K562 (cell line): ENCODE results near the gene USP32. TPM values are rescaled to one million over a fixed set of nuclear protein-coding genes. Genes with fewer than 3 reads are reported as not detected.
A peak's percentile ranks its signal among the peaks of the same experiment; 100 is the strongest.

Source experiments
- ADNP ChIP-seq: fragments of 200-800 bp; sonication (Bioruptor generic); IDR thresholded peaks from 2 replicates; pipeline ENCODE4 v1.6.1; 2016; ENCODE audit warnings: missing genetic modification characterization, missing compliant biosample characterization
- BHLHE40 ChIP-seq: IDR thresholded peaks from 2 replicates; pipeline ENCODE4 v1.6.1; 2011; ENCODE audit warnings: low read length, improper control_type of control experiment
- CHD1 ChIP-seq: fragments of 200-600 bp; sonication (generic); IDR thresholded peaks from one replicate; pipeline ENCODE4 v1.6.1; 2012; ENCODE audit warnings: mild to moderate bottlenecking, moderate library complexity, low read length, inconsistent platforms
- HDAC3 ChIP-seq: fragments of 450-650 bp; IDR thresholded peaks from 2 replicates; pipeline ENCODE4 v1.6.1; 2018; ENCODE audit warnings: borderline replicate concordance, mild to moderate bottlenecking, moderate library complexity; ENCODE audit not compliant: partially characterized antibody
- HIVEP1 ChIP-seq: fragments of 250-450 bp; sonication (Bioruptor Pico); IDR thresholded peaks from 2 replicates; pipeline ENCODE4 v1.4.0; 2020; ENCODE audit warnings: mild to moderate bottlenecking
- HMG20A ChIP-seq: fragments of 450-650 bp; formaldehyde crosslinking; conservative IDR thresholded peaks from 2 replicates; pipeline ENCODE4 v1.4.0; 2020; ENCODE audit warnings: mild to moderate bottlenecking, mixed read lengths
- HOXB6 ChIP-seq: fragments of 250-450 bp; sonication (Bioruptor Pico); IDR thresholded peaks from 2 replicates; pipeline ENCODE4 v1.5.1; 2022; ENCODE audit warnings: mild to moderate bottlenecking, borderline replicate concordance
- KLF1 ChIP-seq: fragments of 450-650 bp; IDR thresholded peaks from 2 replicates; pipeline ENCODE4 v1.6.1; 2016; ENCODE audit warnings: missing genetic modification characterization, missing compliant biosample characterization
- MLX ChIP-seq, 2 experiments: fragments of 450-650 bp in 1 of 2; sonication (generic) in 1 of 2; formaldehyde crosslinking; conservative IDR thresholded peaks; 2 replicates each; pipeline versions ENCODE4 v1.4.0 to v1.8.1; 2020 to 2022; ENCODE audit warnings: mild to moderate bottlenecking in 1 of 2, missing genetic modification reagents in 1 of 2
- NFIX ChIP-seq: fragments of 250-450 bp; sonication (Bioruptor Pico); IDR thresholded peaks from 2 replicates; pipeline ENCODE4 v1.4.0; 2020; ENCODE audit warnings: low read depth, mild to moderate bottlenecking, moderate library complexity
- PHF8 ChIP-seq: fragments of 200-600 bp; sonication (generic); IDR thresholded peaks from 2 replicates; pipeline ENCODE4 v1.6.1; 2012; ENCODE audit warnings: mixed run types, mild to moderate bottlenecking, inconsistent platforms, low read length, moderate library complexity, borderline replicate concordance
- PTRF ChIP-seq: fragments of 450-650 bp; IDR thresholded peaks from 2 replicates; pipeline ENCODE4 v1.6.1; 2016; ENCODE audit warnings: mild to moderate bottlenecking, missing genetic modification characterization, missing compliant biosample characterization
- RBM17 ChIP-seq: fragments of 200-400 bp; formaldehyde crosslinking; IDR thresholded peaks from 2 replicates; pipeline ENCODE4 v1.6.1; 2017; ENCODE audit warnings: low read depth, mild to moderate bottlenecking, low read length, borderline replicate concordance
- RFX7 ChIP-seq: fragments of 250-450 bp; sonication (Bioruptor Pico); IDR thresholded peaks from 2 replicates; pipeline ENCODE4 v1.5.1; 2021; ENCODE audit warnings: mild to moderate bottlenecking
- SIRT6 ChIP-seq: IDR thresholded peaks from one replicate; pipeline ENCODE4 v1.6.1; 2012; ENCODE audit warnings: low read depth, mild to moderate bottlenecking, control low read depth, inconsistent platforms, low read length, moderate library complexity
- SMARCA4 ChIP-seq: fragments of 450-650 bp; IDR thresholded peaks from 2 replicates; pipeline ENCODE4 v1.6.1; 2016
- SREBF1 ChIP-seq: fragments of 150-350 bp; IDR thresholded peaks from 2 replicates; pipeline ENCODE4 v1.6.1; 2014; ENCODE audit warnings: antibody characterized with exemption, low read depth, low read length, borderline replicate concordance
- ZFP36 ChIP-seq: fragments of 150-350 bp; IDR thresholded peaks from 2 replicates; pipeline ENCODE4 v1.6.1; 2018; ENCODE audit warnings: low read length, low read depth; ENCODE audit not compliant: partially characterized antibody
- ZNF134 ChIP-seq: fragments of 250-450 bp; sonication (Bioruptor Pico); conservative IDR thresholded peaks from 2 replicates; pipeline ENCODE4 v1.4.0; 2020
- ZNF318 ChIP-seq, 2 experiments: fragments of 450-650 bp; IDR thresholded peaks; 2 replicates each; pipeline ENCODE4 v1.6.1; 2016; ENCODE audit warnings: mild to moderate bottlenecking in 2 of 2, borderline replicate concordance in 1 of 2, low read depth in 1 of 2, moderate library complexity in 1 of 2
- ZNF785 ChIP-seq: fragments of 250-450 bp; sonication (Bioruptor Pico); IDR thresholded peaks from 2 replicates; pipeline ENCODE4 v1.4.0; 2020; ENCODE audit warnings: mild to moderate bottlenecking
- polyA plus RNA-seq, 8 experiments: library from polyadenylated mRNA; depleted of rRNA in 4 of 8; stranded (reverse) in 5 of 8; unstranded in 3 of 8; fragments of >200 nt; fragmentation: Nextera tagmentation in 2 of 8; fragmentation: Illumina TruSeq in 1 of 8; extraction: Ambion mirVana in 2 of 8; extraction: Trizol in 1 of 8; gene quantifications; 2 replicates each; pipeline versions ENCODE4 v1.2.1 to v1.2.3, GENCODE V29; 2011 to 2014; ENCODE audit warnings: inconsistent platforms in 1 of 8, missing spikeins in 1 of 8
- total RNA-seq, 7 experiments: library from RNA; depleted of rRNA in 6 of 7; stranded (reverse); fragments of >200 nt in 6 of 7; fragmentation: Illumina TruSeq in 2 of 7; extraction: Trizol in 2 of 7; gene quantifications; 2 replicates each; pipeline versions ENCODE4 v1.2.1 to v1.2.3, GENCODE V29; 2011 to 2021; ENCODE audit warnings: low replicate concordance in 1 of 7

The USP32 gene
- total and polyA plus RNA-seq, 9 of the 15 experiments (the other 6 are each of a cell fraction or from before 2014, with no cell fraction given) = 18.0 to 69.3 (median 47.1) TPM

GRCh38 chr17:60135151-60135950 is 256.6 kb downstream of the USP32 start (continued):
- TF ChIP-seq HMG20A = no peak
- no peak for TF ChIP-seq ADNP (tag)
- no peak for TF ChIP-seq NFIX (CRISPR knock-in tag)
- TF ChIP-seq RFX7 (CRISPR knock-in tag) = no peak
- no peak for TF ChIP-seq HOXB6 (CRISPR knock-in tag)
- TF ChIP-seq KLF1 (tag) = no peak
- TF ChIP-seq HDAC3 = no peak
- no peak for TF ChIP-seq SIRT6
- TF ChIP-seq RBM17 = no peak
- TF ChIP-seq PHF8 = peak; percentile 78; the same call in 1 of the 2 replicates
- no peak for TF ChIP-seq ZNF134 (CRISPR knock-in tag)
- peak; percentile 17 for TF ChIP-seq CHD1
- TF ChIP-seq MLX (CRISPR knock-in tag; conservative IDR thresholded peaks at IDR 0.05) = no peak
- no peak for TF ChIP-seq SMARCA4
- peak; percentile 39; the same call in 1 of the 2 replicates for TF ChIP-seq BHLHE40
- no peak for TF ChIP-seq ZNF785 (CRISPR knock-in tag)
- TF ChIP-seq SREBF1 = no peak
- TF ChIP-seq ZFP36 = no peak
- TF ChIP-seq HIVEP1 (CRISPR knock-in tag) = no peak
- TF ChIP-seq ZNF318 (IDR thresholded peaks at IDR 0.05; ENCODE audit: borderline replicate concordance in 1 of 2, low read depth in 1 of 2) = no peak
- no peak for TF ChIP-seq PTRF (tag)
